OCI-LY3 (cell line): Measurements from ENCODE around the gene ZMIZ1.

Experiments
- CTCF ChIP-seq: fragments of 200-600, 300-600 bp; sonication (generic); IDR thresholded peaks from 2 replicates; pipeline ENCODE4 v1.5.1; 2014; ENCODE audit warnings: antibody characterized with exemption, low read length, low read depth
- EZH2phosphoT487 ChIP-seq: fragments of 200-600 bp; shearing (Covaris generic); IDR thresholded peaks from 2 replicates; pipeline ENCODE4 v1.6.1; 2018; ENCODE audit warnings: antibody characterized with exemption, mixed run types, low read depth

DNA sequence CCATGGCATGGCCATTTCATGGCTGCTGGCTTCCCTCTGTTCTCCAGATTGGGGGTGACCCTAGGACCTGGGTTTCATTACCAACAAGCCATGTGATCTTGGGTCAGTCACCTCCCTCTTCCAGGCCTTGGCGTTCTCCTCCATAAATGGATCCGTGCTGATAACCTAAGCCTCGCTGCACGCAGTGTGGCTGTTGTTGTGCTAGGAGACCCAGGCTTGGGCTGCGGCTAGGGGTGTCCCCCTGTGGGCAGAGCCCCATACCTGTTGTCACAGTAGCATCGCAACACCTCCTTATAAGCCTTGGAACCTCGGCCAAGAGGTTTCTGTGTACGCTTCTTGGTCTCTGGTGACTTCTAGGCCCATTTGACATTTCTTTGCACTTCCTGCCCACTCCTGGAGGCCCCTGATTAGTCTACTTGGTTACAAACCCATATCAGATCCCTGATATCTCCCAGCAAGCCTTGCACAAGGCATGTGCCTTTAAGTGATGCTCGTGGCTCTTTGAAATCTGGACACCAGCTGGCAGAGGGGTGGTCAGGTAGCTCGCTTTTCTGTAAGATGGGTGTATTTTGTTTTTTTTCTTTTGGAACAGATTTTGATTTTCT, 23.6 kb downstream of the ZMIZ1 start:
- TF ChIP-seq CTCF (no peak), EZH2phosphoT487 (no peak)
